HUES64 (cell line): ENCODE results near the gene PC.

ENCODE experiments used
- H3K27ac ChIP-seq: 2 replicates; pipeline ENCODE4 v1.7.0; 2013; ENCODE audit warnings: low read depth, low read length, inconsistent platforms
- H3K27me3 ChIP-seq: 2 replicates; pipeline ENCODE4 v1.6.1; 2013; ENCODE audit warnings: mild to moderate bottlenecking, low read length; ENCODE audit not compliant: insufficient read depth
- H3K36me3 ChIP-seq: 2 replicates; pipeline ENCODE4 v1.6.1; 2013; ENCODE audit warnings: mild to moderate bottlenecking, low read length; ENCODE audit not compliant: insufficient read depth
- H3K4me1 ChIP-seq: 2 replicates; pipeline ENCODE4 v1.6.1; 2013; ENCODE audit warnings: mild to moderate bottlenecking, low read length, moderate library complexity; ENCODE audit not compliant: insufficient read depth
- H3K4me3 ChIP-seq: 2 replicates; pipeline ENCODE4 v1.5.1; 2013; ENCODE audit warnings: mild to moderate bottlenecking, low read length, moderate library complexity
- H3K9ac ChIP-seq: 2 replicates; pipeline ENCODE4 v1.6.1; 2013; ENCODE audit warnings: mild to moderate bottlenecking, low read depth, low read length
- H3K9me3 ChIP-seq: 2 replicates; pipeline ENCODE4 v1.6.1; 2013; ENCODE audit warnings: low read depth, low read length; ENCODE audit not compliant: insufficient read depth
- WGBS: fragments of 150-250, 120-280 bp; methylation state at CpG from one replicate; pipeline ENCODE4 v1.1.7; 2013; ENCODE audit warnings: missing lambda C conversion rate; 5-methylcytosine and 5-hydroxymethylcytosine counted together

PC gene

GRCh38 chr11:66881927-66882452 lies 76.2 kb downstream of the PC start:
- Histone ChIP-seq H3K27ac (no peak overlapping the region), H3K4me3 (no peak overlapping the region), H3K9ac (no peak overlapping the region), H3K27me3 (no peaks in the 10 kb centered on the region), H3K4me1 (peaks cover 10% of the 10 kb centered on the region), H3K9me3 (no peaks in the 10 kb centered on the region), H3K36me3 (no peaks in the 10 kb centered on the region)
- WGBS: 91% methylated on average over 9 of the region's 9 CpGs

GRCh38 chr11:66881451-66881835 lies 76.7 kb downstream of the PC start:
- Histone ChIP-seq H3K27me3 (no peaks in the 10 kb centered on the region), H3K27ac (no peak overlapping the region), H3K9me3 (no peaks in the 10 kb centered on the region), H3K4me3 (no peak overlapping the region), H3K36me3 (no peaks in the 10 kb centered on the region), H3K9ac (no peak overlapping the region), H3K4me1 (peaks cover 9% of the 10 kb centered on the region)
- 93% methylated on average over 10 of the region's 10 CpGs for WGBS

GRCh38 chr11:66880496-66881450 lies 77.4 kb downstream of the PC start:
- 75% methylated on average over 14 of the region's 14 CpGs for WGBS
- Histone ChIP-seq H3K27ac (no peak overlapping the region), H3K27me3 (no peaks in the 10 kb centered on the region), H3K36me3 (no peaks in the 10 kb centered on the region), H3K4me3 (no peak overlapping the region), H3K9ac (no peak overlapping the region), H3K4me1 (peaks cover 8% of the 10 kb centered on the region), H3K9me3 (no peaks in the 10 kb centered on the region)

GRCh38 chr11:66879999-66880398 lies 78.2 kb downstream of the PC start:
- H3K4me1 ChIP-seq: peaks cover 8% of the 10 kb centered on the region
- no peaks in the 10 kb centered on the region for H3K9me3 ChIP-seq
- no peaks in the 10 kb centered on the region for H3K36me3 ChIP-seq
- WGBS: 96% methylated on average over 7 of the region's 8 CpGs
- H3K27me3 ChIP-seq: no peaks in the 10 kb centered on the region
- H3K27ac ChIP-seq: no peak overlapping the region
- no peak overlapping the region for H3K4me3 ChIP-seq
- H3K9ac ChIP-seq: no peak overlapping the region

- Histone ChIP-seq H3K9ac (no peak overlapping the region), H3K4me1 (peaks cover 8% of the 10 kb centered on the region), H3K27me3 (no peaks in the 10 kb centered on the region), H3K4me3 (no peak overlapping the region), H3K27ac (no peak overlapping the region), H3K9me3 (no peaks in the 10 kb centered on the region), H3K36me3 (no peaks in the 10 kb centered on the region)
- 90% methylated on average over 9 of the region's 9 CpGs for WGBS
Observed at GRCh38 chr11:66879583-66879982, 78.6 kb downstream of the PC start.

GRCh38 chr11:66879000-66879399 lies 79.2 kb downstream of the PC start:
- 86% methylated on average over 7 of the region's 7 CpGs for WGBS
- H3K9ac ChIP-seq: no peak overlapping the region
- no peak overlapping the region for H3K4me3 ChIP-seq
- peaks cover 8% of the 10 kb centered on the region for H3K4me1 ChIP-seq
- H3K9me3 ChIP-seq: no peaks in the 10 kb centered on the region
- no peaks in the 10 kb centered on the region for H3K27me3 ChIP-seq
- no peak overlapping the region for H3K27ac ChIP-seq
- H3K36me3 ChIP-seq: no peaks in the 10 kb centered on the region

- H3K4me1 ChIP-seq: peaks cover 8% of the 10 kb centered on the region
- no peaks in the 10 kb centered on the region for H3K9me3 ChIP-seq
- no peak overlapping the region for H3K9ac ChIP-seq
- no peaks in the 10 kb centered on the region for H3K27me3 ChIP-seq
- H3K27ac ChIP-seq: no peak overlapping the region
- H3K36me3 ChIP-seq: no peaks in the 10 kb centered on the region
- WGBS: 92% methylated on average over 12 of the region's 12 CpGs
- H3K4me3 ChIP-seq: no peak overlapping the region
Observed at GRCh38 chr11:66878474-66878873, 79.7 kb downstream of the PC start.

GRCh38 chr11:66877588-66878385 lies 80.4 kb downstream of the PC start:
- WGBS: 93% methylated on average over 7 of the region's 9 CpGs
- Histone ChIP-seq H3K27ac (no peak overlapping the region), H3K9me3 (no peaks in the 10 kb centered on the region), H3K36me3 (no peaks in the 10 kb centered on the region), H3K27me3 (no peaks in the 10 kb centered on the region), H3K4me3 (no peak overlapping the region), H3K9ac (no peak overlapping the region; the same call in 1 of the 2 replicates), H3K4me1 (peaks cover 8% of the 10 kb centered on the region)

- no peak overlapping the region for H3K27ac ChIP-seq
- no peaks in the 10 kb centered on the region for H3K9me3 ChIP-seq
- H3K27me3 ChIP-seq: no peaks in the 10 kb centered on the region
- H3K36me3 ChIP-seq: no peaks in the 10 kb centered on the region
- 90% methylated on average over 13 of the region's 13 CpGs for whole genome bisulfite sequencing
- H3K4me3 ChIP-seq: no peak overlapping the region
- H3K4me1 ChIP-seq: no peaks in the 10 kb centered on the region; the same call in 1 of the 2 replicates
- H3K9ac ChIP-seq: no peak overlapping the region
Observed at GRCh38 chr11:66875378-66875777, 82.8 kb downstream of the PC start.

- whole genome bisulfite sequencing: 96% methylated on average over 6 of the region's 6 CpGs
- Histone ChIP-seq H3K36me3 (no peaks in the 10 kb centered on the region), H3K4me3 (no peak overlapping the region), H3K9me3 (no peaks in the 10 kb centered on the region), H3K4me1 (no peaks in the 10 kb centered on the region), H3K27ac (no peak overlapping the region), H3K9ac (no peak overlapping the region), H3K27me3 (no peaks in the 10 kb centered on the region)
Observed at GRCh38 chr11:66874232-66874631, 84.0 kb downstream of the PC start.

GRCh38 chr11:66871521-66871901 lies 86.7 kb downstream of the PC start:
- H3K27me3 ChIP-seq: no peaks in the 10 kb centered on the region
- H3K9ac ChIP-seq: no peak overlapping the region
- H3K9me3 ChIP-seq: no peaks in the 10 kb centered on the region
- H3K36me3 ChIP-seq: no peaks in the 10 kb centered on the region
- WGBS: 95% methylated on average over 18 of the region's 18 CpGs
- H3K4me3 ChIP-seq: no peak overlapping the region
- H3K4me1 ChIP-seq: 0 out of 2 replicates have a peak, but pooled peaks cover 3% of the 10 kb centered on the region
- no peak overlapping the region for H3K27ac ChIP-seq
